HG02763 (cell line): ENCODE results near the gene CCDC102A.
A peak's percentile ranks its signal among the peaks of the same experiment; 100 is the strongest.
"Not testable (repeated sequence)": the region's sequence is repeated elsewhere in the genome, so short reads cannot be mapped to it uniquely, and the experiment has no call there.

Experiments used
- ATAC-seq: cut with Tn5 transposase; IDR thresholded peaks from one replicate; pipeline ENCODE4 v1.9.1; 2021; ENCODE audit warnings: mild to moderate bottlenecking, moderate library complexity; ENCODE audit not compliant: unreplicated experiment

CCDC102A gene

GRCh38 chr16:57536306-57537193, at the start of gene CCDC102A:
Gene CCDC102A (minus strand): TSS chr16:57536571. CDS start chr16:57529177, 7,394 bp downstream.
- peak; percentile 26 for ATAC-seq

GRCh38 chr16:57585051-57585687, 48.8 kb upstream of the CCDC102A start:
- no peak for ATAC-seq

GRCh38 chr16:57579361-57579665, 42.9 kb upstream of the CCDC102A start:
- ATAC-seq = no peak

- ATAC-seq = no peak
Observed at GRCh38 chr16:57578521-57579360, 42.4 kb upstream of the CCDC102A start.

GRCh38 chr16:57577691-57578224, 41.4 kb upstream of the CCDC102A start:
- no peak for ATAC-seq

- ATAC-seq = no peak
Observed at GRCh38 chr16:57577214-57577613, 40.8 kb upstream of the CCDC102A start.

GRCh38 chr16:57576429-57576870, 40.1 kb upstream of the CCDC102A start:
- ATAC-seq = no peak

GRCh38 chr16:57575468-57576277, 39.3 kb upstream of the CCDC102A start:
- ATAC-seq = no peak

- ATAC-seq = no peak
Observed at GRCh38 chr16:57574646-57575467, 38.5 kb upstream of the CCDC102A start.

- ATAC-seq = no peak
Observed at GRCh38 chr16:57574086-57574485, 37.7 kb upstream of the CCDC102A start.

- no peak for ATAC-seq
Observed at GRCh38 chr16:57572978-57573728, 36.8 kb upstream of the CCDC102A start.

GRCh38 chr16:57571098-57571497, 34.7 kb upstream of the CCDC102A start:
- no peak for ATAC-seq

- no peak for ATAC-seq
Observed at GRCh38 chr16:57570301-57571070, 34.1 kb upstream of the CCDC102A start.

- no peak for ATAC-seq
Observed at GRCh38 chr16:57569306-57569946, 33.1 kb upstream of the CCDC102A start.

- ATAC-seq = not testable (repeated sequence)
Observed at GRCh38 chr16:57568772-57569171, 32.4 kb upstream of the CCDC102A start.

GRCh38 chr16:57568173-57568678, 31.9 kb upstream of the CCDC102A start:
- ATAC-seq = no peak

- ATAC-seq = no peak
Observed at GRCh38 chr16:57567691-57568090, 31.3 kb upstream of the CCDC102A start.
